Uterus (tissue), 2 donors: Measurements from ENCODE around the gene CPNE4.

Experiments
- POLR2A ChIP-seq, 2 donors: fragments of 450-650 bp; IDR thresholded peaks; one replicate each; pipeline ENCODE4 v1.6.1; 2016; ENCODE audit warnings: antibody characterized with exemption in 2 of 2, mild to moderate bottlenecking in 1 of 2, moderate library complexity in 1 of 2
- TF ChIP-seq, protein P1 (sequence below), 4 experiments: fragments of 200-600 bp in 2 of 4; fragments of 450-650 bp in 2 of 4; sonication (generic) in 2 of 4; IDR thresholded peaks; one replicate each; pipeline ENCODE4 v1.5.1; 2016 to 2019; ENCODE audit warnings: antibody characterized with exemption in 4 of 4, mild to moderate bottlenecking in 2 of 4, moderate library complexity in 1 of 4

DNA sequence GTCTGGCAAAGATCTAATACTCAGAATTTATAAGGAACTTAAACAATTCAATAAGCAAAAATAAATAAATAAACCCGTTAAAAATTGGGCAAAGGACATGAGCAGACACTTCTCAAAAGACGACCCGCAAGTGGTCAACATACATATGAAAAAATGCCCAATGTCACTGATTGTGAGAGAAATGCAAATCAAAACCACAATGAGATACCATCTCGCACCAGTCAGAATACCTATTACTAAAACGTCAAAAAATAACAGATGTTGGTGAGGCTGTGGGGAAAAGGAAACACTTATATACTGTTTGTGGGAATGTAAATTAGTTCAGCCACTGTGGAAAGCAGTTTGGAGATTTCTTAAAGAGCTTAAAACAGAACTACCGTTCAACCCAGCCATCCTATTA, 344.0 kb downstream of the CPNE4 start:
- TF ChIP-seq POLR2A (IDR thresholded peaks at IDR 0.05) = no peak
- TF ChIP-seq, protein P1, sequence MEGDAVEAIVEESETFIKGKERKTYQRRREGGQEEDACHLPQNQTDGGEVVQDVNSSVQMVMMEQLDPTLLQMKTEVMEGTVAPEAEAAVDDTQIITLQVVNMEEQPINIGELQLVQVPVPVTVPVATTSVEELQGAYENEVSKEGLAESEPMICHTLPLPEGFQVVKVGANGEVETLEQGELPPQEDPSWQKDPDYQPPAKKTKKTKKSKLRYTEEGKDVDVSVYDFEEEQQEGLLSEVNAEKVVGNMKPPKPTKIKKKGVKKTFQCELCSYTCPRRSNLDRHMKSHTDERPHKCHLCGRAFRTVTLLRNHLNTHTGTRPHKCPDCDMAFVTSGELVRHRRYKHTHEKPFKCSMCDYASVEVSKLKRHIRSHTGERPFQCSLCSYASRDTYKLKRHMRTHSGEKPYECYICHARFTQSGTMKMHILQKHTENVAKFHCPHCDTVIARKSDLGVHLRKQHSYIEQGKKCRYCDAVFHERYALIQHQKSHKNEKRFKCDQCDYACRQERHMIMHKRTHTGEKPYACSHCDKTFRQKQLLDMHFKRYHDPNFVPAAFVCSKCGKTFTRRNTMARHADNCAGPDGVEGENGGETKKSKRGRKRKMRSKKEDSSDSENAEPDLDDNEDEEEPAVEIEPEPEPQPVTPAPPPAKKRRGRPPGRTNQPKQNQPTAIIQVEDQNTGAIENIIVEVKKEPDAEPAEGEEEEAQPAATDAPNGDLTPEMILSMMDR (IDR thresholded peaks at IDR 0.05) = no peak
